ENCODE measurements around the gene THRAP3.

Gene THRAP3

GRCh38 chr1:36327421-36328087, 103.3 kb downstream of the THRAP3 start:
- DNase-seq (ENCODE audit: low spot score) = no peak

GRCh38 chr1:36328088-36328480, 103.8 kb downstream of the THRAP3 start:
- DNase-seq (ENCODE audit: low spot score) = no peak

GRCh38 chr1:36328713-36329112, 104.5 kb downstream of the THRAP3 start:
- peak; percentile 39 for DNase-seq (ENCODE audit: low spot score)

GRCh38 chr1:36329817-36330216, 105.6 kb downstream of the THRAP3 start:
- no peak for DNase-seq (ENCODE audit: low spot score)

- DNase-seq (ENCODE audit: low spot score) = no peak
Observed at GRCh38 chr1:36330940-36331339, 106.7 kb downstream of the THRAP3 start.

- DNase-seq (ENCODE audit: low spot score) = no peak
Observed at GRCh38 chr1:36337830-36338229, 113.6 kb downstream of the THRAP3 start.

- DNase-seq (ENCODE audit: low spot score) = no peak
Observed at GRCh38 chr1:36339215-36339614, 115.0 kb downstream of the THRAP3 start.

- no peak for DNase-seq (ENCODE audit: low spot score)
Observed at GRCh38 chr1:36339615-36340014, 115.4 kb downstream of the THRAP3 start.

- DNase-seq (ENCODE audit: low spot score) = no peak
Observed at GRCh38 chr1:36341626-36342320, 117.5 kb downstream of the THRAP3 start.

GRCh38 chr1:36342426-36343185, 118.4 kb downstream of the THRAP3 start:
- DNase-seq (ENCODE audit: low spot score) = peak; percentile 72

- no peak for DNase-seq (ENCODE audit: low spot score)
Observed at GRCh38 chr1:36343651-36344394, 119.6 kb downstream of the THRAP3 start.

GRCh38 chr1:36344395-36344680, 120.1 kb downstream of the THRAP3 start:
- no peak for DNase-seq (ENCODE audit: low spot score)

- no peak for DNase-seq (ENCODE audit: low spot score)
Observed at GRCh38 chr1:36345353-36345752, 121.1 kb downstream of the THRAP3 start.

- DNase-seq (ENCODE audit: low spot score) = no peak
Observed at GRCh38 chr1:36346741-36347370, 122.6 kb downstream of the THRAP3 start.

- DNase-seq (ENCODE audit: low spot score) = no peak
Observed at GRCh38 chr1:36349241-36349671, 125.0 kb downstream of the THRAP3 start.

- DNase-seq (ENCODE audit: low spot score) = no peak
Observed at GRCh38 chr1:36349839-36350238, 125.6 kb downstream of the THRAP3 start.

- no peak for DNase-seq (ENCODE audit: low spot score)
Observed at GRCh38 chr1:36350659-36351226, 126.5 kb downstream of the THRAP3 start.

GRCh38 chr1:36351227-36351977, 127.2 kb downstream of the THRAP3 start:
- no peak for DNase-seq (ENCODE audit: low spot score)

- DNase-seq (ENCODE audit: low spot score) = no peak
Observed at GRCh38 chr1:36352125-36352909, 128.1 kb downstream of the THRAP3 start.
